HFFc6 (cell line): ENCODE results near the gene NDC1. TPM values are rescaled to one million over a fixed set of nuclear protein-coding genes. Genes with fewer than 3 reads are reported as not detected.

ENCODE experiments used
- DNase-seq: peaks from one replicate; pipeline ENCODE4 v3.0.0-alpha.2; 2018
- H3K27ac Mint-ChIP-seq: 2 replicates; pipeline ENCODE4 v1.8.0; 2020; ENCODE audit warnings: mild to moderate bottlenecking, mixed read lengths
- H3K27me3 Mint-ChIP-seq: 2 replicates; pipeline ENCODE4 v1.8.0; 2021; ENCODE audit warnings: mild to moderate bottlenecking, moderate library complexity, mixed read lengths; ENCODE audit not compliant: insufficient read depth
- H3K36me3 Mint-ChIP-seq: 2 replicates; pipeline ENCODE4 v1.8.0; 2021; ENCODE audit warnings: low read depth, mixed read lengths
- H3K4me1 Mint-ChIP-seq: 2 replicates; pipeline ENCODE4 v1.8.0; 2020; ENCODE audit warnings: low read depth, mixed read lengths
- H3K4me3 Mint-ChIP-seq: 2 replicates; pipeline ENCODE4 v1.8.0; 2020; ENCODE audit warnings: mild to moderate bottlenecking, moderate library complexity, mixed read lengths
- H3K9me3 Mint-ChIP-seq: 2 replicates; pipeline ENCODE4 v1.8.0; 2020; ENCODE audit warnings: mild to moderate bottlenecking, mixed read lengths
- CTCF ChIP-seq: fragments of 200-600 bp; sonication (generic); IDR thresholded peaks from 2 replicates; pipeline ENCODE4 v1.5.0; 2021; ENCODE audit warnings: antibody characterized with exemption, mild to moderate bottlenecking
- total RNA-seq, 6 experiments: library from RNA; stranded (reverse); fragmentation: NEBNext Ultra II Directional; extraction: Animal tissue kit (Norgen Biotek cat#: 25700); gene quantifications; 2 replicates in 1 of 6; 3 replicates in 5 of 6; pipeline ENCODE4 v1.2.3, GENCODE V29; 2021

The NDC1 gene
- total RNA-seq, 6 experiments from 2014 or later: 15.3 to 27.2 (median 22.7) TPM

- peak; percentile 15; the same call in 1 of the 2 replicates for TF ChIP-seq CTCF
- no peaks in the 10 kb centered on the region for H3K9me3 Mint-ChIP-seq
- peaks cover 2% of the 10 kb centered on the region; the same call in 1 of the 2 replicates for H3K27me3 Mint-ChIP-seq
- H3K4me3 Mint-ChIP-seq: peak overlapping the region; percentile 84
- peaks cover 6% of the 10 kb centered on the region for H3K36me3 Mint-ChIP-seq
- peak overlapping the region; percentile 97 for H3K27ac Mint-ChIP-seq
- peaks cover 51% of the 10 kb centered on the region for H3K4me1 Mint-ChIP-seq
- DNase-seq: peak; percentile 86
These were observed 104.0 kb downstream of the NDC1 start for GRCh38 chr1:53733975-53734649.

- peak; percentile 6 for DNase-seq
- Mint-ChIP-seq H3K4me1 (peaks cover 51% of the 10 kb centered on the region), H3K36me3 (peaks cover 6% of the 10 kb centered on the region), H3K4me3 (peak overlapping the region; percentile 84), H3K27ac (peak overlapping the region; percentile 97), H3K27me3 (peaks cover 2% of the 10 kb centered on the region; the same call in 1 of the 2 replicates), H3K9me3 (no peaks in the 10 kb centered on the region)
- TF ChIP-seq CTCF: no peak
These were observed 104.6 kb downstream of the NDC1 start for GRCh38 chr1:53733447-53733931.

- no peaks in the 10 kb centered on the region; the same call in 1 of the 2 replicates for H3K9me3 Mint-ChIP-seq
- H3K4me1 Mint-ChIP-seq: peaks cover 51% of the 10 kb centered on the region
- H3K27me3 Mint-ChIP-seq: peaks cover 5% of the 10 kb centered on the region; the same call in 1 of the 2 replicates
- no peak for TF ChIP-seq CTCF
- peak; percentile 93 for DNase-seq
- peak overlapping the region; percentile 84 for H3K4me3 Mint-ChIP-seq
- peaks cover 6% of the 10 kb centered on the region for H3K36me3 Mint-ChIP-seq
- peak overlapping the region; percentile 97 for H3K27ac Mint-ChIP-seq
These were observed 105.2 kb downstream of the NDC1 start for GRCh38 chr1:53732912-53733317.

- no peak for TF ChIP-seq CTCF
- Mint-ChIP-seq H3K36me3 (peaks cover 8% of the 10 kb centered on the region), H3K4me3 (peak overlapping the region; percentile 84), H3K9me3 (no peaks in the 10 kb centered on the region; the same call in none of the 2 replicates), H3K27ac (peak overlapping the region; percentile 97), H3K4me1 (peaks cover 51% of the 10 kb centered on the region), H3K27me3 (peaks cover 5% of the 10 kb centered on the region; the same call in 1 of the 2 replicates)
- DNase-seq: no peak
These were observed 105.7 kb downstream of the NDC1 start for GRCh38 chr1:53732409-53732808.

- H3K4me1 Mint-ChIP-seq: peaks cover 51% of the 10 kb centered on the region
- peaks cover 12% of the 10 kb centered on the region for H3K36me3 Mint-ChIP-seq
- no peak for DNase-seq
- H3K27me3 Mint-ChIP-seq: peaks cover 5% of the 10 kb centered on the region; the same call in 1 of the 2 replicates
- peak overlapping the region; percentile 84; the same call in 1 of the 2 replicates for H3K4me3 Mint-ChIP-seq
- H3K27ac Mint-ChIP-seq: peak overlapping the region; percentile 97
- H3K9me3 Mint-ChIP-seq: no peaks in the 10 kb centered on the region; the same call in none of the 2 replicates
- no peak for TF ChIP-seq CTCF
These were observed 106.3 kb downstream of the NDC1 start for GRCh38 chr1:53731779-53732305.
